Kasumi-1 (cell line): ENCODE measurements around the gene SGMS2.
"Not testable (repeated sequence)": the region's sequence is repeated elsewhere in the genome, so short reads cannot be mapped to it uniquely, and the experiment has no call there.

Experiments
- DNase-seq, 2 experiments: peaks; one replicate each; lab custom pipeline; 2025; lab: John Stamatoyannopoulos, UW

Gene SGMS2

GRCh38 chr4:107866726-107867125 is 42.0 kb downstream of the SGMS2 start:
- DNase-seq, result no peak

- no peak for DNase-seq
Observed at GRCh38 chr4:107870236-107870635, 45.5 kb downstream of the SGMS2 start.

- no peak for DNase-seq
Observed at GRCh38 chr4:107870916-107871786, 46.4 kb downstream of the SGMS2 start.

GRCh38 chr4:107874024-107874423 is 49.3 kb downstream of the SGMS2 start:
- no peak for DNase-seq

GRCh38 chr4:107876099-107876498 is 51.4 kb downstream of the SGMS2 start:
- DNase-seq, result peak; percentile 11 to 31

- no peak for DNase-seq
Observed at GRCh38 chr4:107877361-107877760, 52.6 kb downstream of the SGMS2 start.

- no peak for DNase-seq
Observed at GRCh38 chr4:107885865-107886264, 61.1 kb downstream of the SGMS2 start.

GRCh38 chr4:107888237-107888636 is 63.5 kb downstream of the SGMS2 start:
- peak; percentile 6 to 22 for DNase-seq

- DNase-seq, result no peak
Observed at GRCh38 chr4:107890779-107891178, 66.0 kb downstream of the SGMS2 start.

GRCh38 chr4:107891299-107891698 is 66.6 kb downstream of the SGMS2 start:
- DNase-seq, result no peak

GRCh38 chr4:107893171-107894137 is 68.7 kb downstream of the SGMS2 start:
- DNase-seq, result no peak

GRCh38 chr4:107894138-107894603 is 69.4 kb downstream of the SGMS2 start:
- DNase-seq, result no peak

- no peak for DNase-seq
Observed at GRCh38 chr4:107896158-107896645, 71.5 kb downstream of the SGMS2 start.

- no peak for DNase-seq
Observed at GRCh38 chr4:107896646-107897045, 71.9 kb downstream of the SGMS2 start.

GRCh38 chr4:107897823-107898222 is 73.1 kb downstream of the SGMS2 start:
- no peak for DNase-seq

- no peak for DNase-seq
Observed at GRCh38 chr4:107900067-107900466, 75.3 kb downstream of the SGMS2 start.

- no peak for DNase-seq
Observed at GRCh38 chr4:107900508-107900907, 75.8 kb downstream of the SGMS2 start.

GRCh38 chr4:107901213-107901934 is 76.6 kb downstream of the SGMS2 start:
- DNase-seq, result no peak

- no peak for DNase-seq
Observed at GRCh38 chr4:107902715-107903114, 78.0 kb downstream of the SGMS2 start.

GRCh38 chr4:107905082-107905481 is 80.3 kb downstream of the SGMS2 start:
- DNase-seq, result not testable (repeated sequence)

GRCh38 chr4:107906458-107907100 is 81.8 kb downstream of the SGMS2 start:
- no peak for DNase-seq
